CD4-positive, alpha-beta T cell treated with Interleukin-21 for 1 hour (primary cell): ENCODE data around the gene CYP27C1.
"Not testable (repeated sequence)": the region's sequence is repeated elsewhere in the genome, so short reads cannot be mapped to it uniquely, and the experiment has no call there.

Source experiments
- DNase-seq: peaks from one replicate; pipeline ENCODE4 v3.0.0-alpha.2; 2020

CYP27C1 gene

DNA sequence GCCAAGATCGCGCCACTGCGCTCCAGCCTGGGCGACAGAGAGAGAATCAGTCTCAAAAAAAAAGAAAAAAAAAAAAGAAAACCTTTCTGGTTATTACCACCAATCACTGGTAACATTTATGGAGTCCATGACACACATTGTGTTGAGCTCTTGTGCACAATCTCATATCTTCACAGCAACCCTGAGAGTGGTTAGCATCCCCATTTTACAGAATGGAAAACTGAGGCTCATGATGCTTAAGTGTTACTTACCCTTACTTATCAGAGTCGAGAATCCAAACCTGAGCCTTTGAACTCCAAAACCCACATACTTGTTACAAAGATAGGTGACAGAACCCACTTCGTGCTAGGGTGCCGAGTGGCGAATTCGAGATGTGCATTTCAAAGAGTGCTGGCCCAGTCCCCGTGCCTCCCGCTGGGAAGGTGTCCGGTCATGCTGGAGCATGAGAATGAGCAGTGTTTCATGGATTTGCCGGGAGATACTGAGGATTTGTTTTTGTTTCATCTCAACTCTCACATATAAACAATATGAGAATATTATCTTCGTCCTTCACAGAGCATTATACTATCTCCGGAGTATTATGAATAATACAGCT, 50.9 kb downstream of the CYP27C1 start:
- no peak for DNase-seq

GRCh38 chr2:127166231-127166860, 53.8 kb downstream of the CYP27C1 start:
- DNase-seq = no peak

DNA sequence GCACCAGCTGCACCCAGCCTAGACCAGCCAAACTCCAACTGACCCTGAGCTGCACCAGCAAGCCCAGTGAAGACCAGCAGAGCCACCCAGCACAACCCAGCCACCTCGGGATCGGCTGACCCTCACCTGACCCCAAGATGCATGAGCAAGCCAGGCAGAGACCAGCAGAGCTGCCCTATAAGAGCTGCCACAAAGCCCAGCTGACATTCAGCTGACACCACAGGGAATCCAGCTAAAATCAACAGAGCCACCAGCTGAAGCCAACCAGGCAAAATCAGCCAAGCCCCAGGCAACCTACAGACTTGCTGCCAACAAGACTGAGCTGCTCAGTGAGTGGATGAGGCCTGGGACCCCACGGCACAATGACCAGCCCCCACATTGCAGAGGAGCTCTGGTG, 54.6 kb downstream of the CYP27C1 start:
- DNase-seq = no peak

DNA sequence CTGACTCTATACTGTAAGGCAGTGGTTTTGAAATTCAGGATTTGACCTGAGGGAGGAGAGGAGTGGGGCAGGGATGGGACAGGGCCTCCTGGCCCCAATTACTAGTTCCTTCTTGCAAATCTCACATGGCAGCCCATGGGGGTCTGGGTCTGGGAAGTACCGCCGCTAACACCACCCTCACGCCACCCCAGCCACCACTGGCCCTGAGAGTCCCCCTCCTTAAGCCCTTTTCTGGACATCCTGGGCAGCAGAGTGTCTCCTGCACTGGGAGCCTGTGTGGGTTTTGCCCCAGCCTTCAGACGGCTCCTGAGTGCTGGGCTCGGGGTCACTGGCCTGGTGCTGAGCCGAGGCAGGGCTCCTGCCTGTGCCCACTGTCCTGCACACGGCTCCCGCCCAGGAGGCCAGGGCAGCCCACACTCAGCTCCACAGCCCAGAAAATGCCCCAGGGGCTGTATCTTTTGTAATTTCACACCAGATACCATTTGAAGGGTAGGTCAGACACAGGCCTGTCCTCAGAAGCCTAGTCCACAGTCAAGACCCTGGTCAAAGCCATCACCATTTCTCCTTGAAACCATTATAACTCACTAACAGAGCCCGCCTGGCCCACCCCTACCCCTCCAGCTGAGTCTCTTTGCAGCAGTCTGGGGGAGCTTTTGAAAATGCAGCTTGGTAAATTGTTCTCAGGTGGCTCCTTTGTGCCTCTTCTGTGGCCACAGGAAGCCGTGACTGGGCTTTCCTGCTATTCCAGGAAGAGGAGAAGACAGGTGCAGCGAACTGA, 55.1 kb downstream of the CYP27C1 start:
- DNase-seq = no peak

DNA sequence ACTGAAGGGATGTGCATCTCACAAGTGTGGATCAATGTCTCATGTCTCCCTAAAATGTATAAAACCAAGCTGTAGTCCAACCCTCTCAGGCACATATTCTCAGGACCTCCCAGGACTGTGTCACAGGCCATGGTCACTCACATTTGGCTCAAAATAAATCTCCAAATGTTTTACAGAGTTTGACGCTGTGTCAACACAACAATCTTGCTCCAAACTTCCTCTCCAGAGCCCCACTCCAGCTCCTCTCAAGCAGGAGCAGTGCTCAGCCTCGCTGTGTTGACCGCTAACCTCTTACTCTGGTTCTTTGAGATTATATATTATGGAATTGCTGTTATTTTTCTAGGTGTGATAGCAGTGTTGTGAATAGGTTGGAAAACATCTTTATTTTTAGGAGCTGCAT, 56.2 kb downstream of the CYP27C1 start:
- DNase-seq = no peak

DNA sequence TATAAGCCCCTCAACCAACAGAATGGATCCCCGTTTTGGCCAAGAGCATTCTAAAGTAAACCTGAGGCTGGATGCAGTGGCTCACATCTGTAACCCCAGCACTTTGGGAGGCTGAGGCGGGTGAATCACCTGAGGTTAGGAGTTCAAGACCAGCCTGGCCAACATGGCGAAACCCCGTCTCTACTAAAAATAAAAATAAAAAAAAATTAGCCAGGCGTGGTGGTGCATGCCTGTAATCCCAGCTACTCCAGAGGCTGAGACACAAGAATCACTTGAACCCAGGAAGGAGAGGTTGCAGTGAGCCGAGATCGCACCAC, 57.1 kb downstream of the CYP27C1 start:
- DNase-seq = not testable (repeated sequence)

DNA sequence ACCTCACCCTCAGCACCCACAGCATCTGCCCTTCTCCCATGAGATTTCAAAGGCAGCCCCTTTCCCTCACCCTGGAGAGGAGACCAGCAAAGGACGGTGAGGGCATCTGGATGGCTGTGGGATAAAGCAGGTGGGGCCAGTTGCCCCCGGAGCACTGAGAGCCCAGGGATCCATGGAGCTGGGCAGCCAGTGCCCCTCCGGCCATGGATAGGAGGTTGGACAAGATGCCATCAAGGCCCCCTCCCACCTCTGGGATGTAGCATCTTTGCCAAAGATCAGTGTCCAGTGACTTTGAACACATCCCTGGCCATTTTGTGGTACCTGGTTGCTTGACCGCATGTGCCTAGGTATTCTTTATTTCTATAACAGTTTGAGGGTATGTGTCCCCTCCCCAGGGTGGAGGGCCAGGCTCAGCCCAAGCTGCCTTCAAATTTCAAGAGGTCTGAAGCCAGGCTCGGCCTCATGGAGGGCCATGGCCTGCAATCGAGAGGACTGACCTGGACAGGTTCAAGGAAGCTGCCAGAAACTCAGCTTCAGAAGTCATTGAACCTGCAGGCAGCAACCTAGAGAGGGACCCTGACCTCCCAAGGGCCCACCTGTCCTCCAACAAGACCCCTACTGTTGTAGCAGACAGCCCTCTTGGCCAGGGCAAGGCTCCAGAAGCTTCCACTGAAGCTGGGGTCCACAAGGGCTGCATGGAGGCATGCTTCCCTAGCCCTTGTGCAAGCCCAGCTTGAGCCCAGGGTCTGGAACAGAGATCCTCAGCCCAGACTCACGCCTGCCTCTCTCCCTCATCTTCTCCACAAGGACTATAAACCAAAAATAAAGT, 57.6 kb downstream of the CYP27C1 start:
- no peak for DNase-seq

GRCh38 chr2:127161176-127162136, 58.6 kb downstream of the CYP27C1 start:
- DNase-seq = no peak

GRCh38 chr2:127160676-127161075, 59.4 kb downstream of the CYP27C1 start:
- no peak for DNase-seq

DNA sequence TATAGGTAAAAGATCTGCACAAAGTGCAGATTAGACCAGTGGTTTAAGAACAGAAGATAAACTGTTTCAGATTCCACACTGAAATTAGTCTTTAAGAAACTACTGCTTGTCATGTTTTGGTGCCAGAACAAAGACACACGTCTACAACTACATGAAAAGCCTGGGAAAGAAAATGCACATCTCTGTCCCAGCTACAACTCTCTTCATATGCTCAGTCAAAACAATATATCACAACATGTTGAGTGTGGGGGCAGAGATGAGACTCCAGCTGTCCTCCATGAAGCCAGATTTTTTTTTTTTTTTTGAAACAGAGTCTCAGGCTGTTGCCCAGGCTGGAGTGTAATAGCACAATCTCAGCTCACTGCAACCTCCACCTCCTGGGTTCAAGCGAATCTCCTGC, 60.6 kb downstream of the CYP27C1 start:
- DNase-seq = no peak

DNA sequence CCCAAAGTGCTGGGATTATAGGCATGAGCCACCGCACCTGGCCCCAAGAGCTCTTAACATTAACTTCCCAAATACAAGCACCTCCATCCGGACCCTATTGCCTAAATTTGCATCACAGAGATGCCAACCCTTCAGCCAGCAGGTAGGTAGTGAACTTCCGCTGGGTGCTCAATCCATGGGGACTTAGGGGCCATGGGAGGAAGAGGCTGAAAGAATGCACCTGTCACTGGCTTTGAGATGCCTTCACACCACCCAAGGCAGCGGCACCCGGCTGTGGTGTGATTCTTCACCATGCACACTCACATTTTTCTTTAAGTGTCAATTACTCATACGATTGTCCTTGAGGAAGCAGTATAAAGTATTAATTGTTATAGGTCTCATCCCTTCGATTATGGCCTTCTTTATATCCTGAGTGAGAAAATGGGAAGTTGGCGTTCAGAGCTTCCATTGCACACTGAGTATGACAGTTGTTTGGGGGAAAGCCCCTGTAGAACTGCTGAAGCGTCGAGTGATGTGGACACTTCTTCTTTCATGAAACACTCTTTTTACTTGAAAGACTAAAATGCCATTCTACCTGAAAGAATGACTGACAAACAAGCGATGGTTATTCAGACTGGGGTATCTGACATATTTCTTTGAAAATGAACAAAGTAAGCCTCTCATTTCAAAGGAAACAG, 61.3 kb downstream of the CYP27C1 start:
- no peak for DNase-seq

DNA sequence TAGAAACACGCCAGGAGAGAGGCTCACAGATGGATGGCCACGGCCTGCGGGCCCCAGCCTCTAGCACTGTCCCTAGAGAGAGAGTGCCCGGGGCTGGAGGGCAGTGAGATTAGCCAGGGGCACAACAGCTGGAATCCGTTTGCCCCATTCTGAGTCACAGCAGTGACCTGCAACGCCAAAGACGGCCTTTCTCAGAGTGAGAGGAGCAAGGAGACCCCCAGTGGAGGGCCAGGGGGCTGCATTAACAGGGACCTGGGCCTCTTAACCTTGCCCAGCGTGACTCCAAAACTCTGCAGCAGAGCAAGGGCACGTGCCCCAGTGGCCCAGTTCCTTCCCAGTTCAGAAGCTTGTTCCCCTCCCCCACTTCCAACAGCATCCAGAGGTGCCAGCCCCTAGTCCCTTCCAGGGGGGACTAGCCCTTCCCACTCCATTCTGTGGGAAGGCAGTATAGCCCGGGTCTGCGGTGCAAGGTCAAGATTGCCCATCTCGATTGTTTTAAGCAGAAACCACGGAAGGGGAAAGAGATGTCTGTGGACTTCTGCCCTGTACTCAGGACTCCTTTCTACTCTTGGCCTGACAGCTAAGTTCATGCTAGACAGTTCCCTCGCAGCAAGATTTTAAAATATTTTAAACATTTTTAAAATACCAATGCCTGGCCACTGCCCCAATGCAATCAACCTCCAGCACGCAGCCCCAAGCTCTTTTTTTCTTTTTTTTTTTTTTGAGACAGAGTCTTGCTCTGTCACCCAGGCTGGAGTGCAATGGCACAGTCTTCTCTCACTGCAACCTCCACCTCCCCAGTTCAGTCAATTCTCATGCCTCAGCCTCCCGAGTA, 62.2 kb downstream of the CYP27C1 start:
- DNase-seq = no peak

- no peak for DNase-seq
These were observed 63.0 kb downstream of the CYP27C1 start for GRCh38 chr2:127157114-127157513.

- DNase-seq = no peak
These were observed 64.2 kb downstream of the CYP27C1 start for GRCh38 chr2:127155947-127156346.

- no peak for DNase-seq
These were observed 65.0 kb downstream of the CYP27C1 start for GRCh38 chr2:127155028-127155581.

GRCh38 chr2:127154396-127154795, 65.7 kb downstream of the CYP27C1 start:
- DNase-seq = no peak

DNA sequence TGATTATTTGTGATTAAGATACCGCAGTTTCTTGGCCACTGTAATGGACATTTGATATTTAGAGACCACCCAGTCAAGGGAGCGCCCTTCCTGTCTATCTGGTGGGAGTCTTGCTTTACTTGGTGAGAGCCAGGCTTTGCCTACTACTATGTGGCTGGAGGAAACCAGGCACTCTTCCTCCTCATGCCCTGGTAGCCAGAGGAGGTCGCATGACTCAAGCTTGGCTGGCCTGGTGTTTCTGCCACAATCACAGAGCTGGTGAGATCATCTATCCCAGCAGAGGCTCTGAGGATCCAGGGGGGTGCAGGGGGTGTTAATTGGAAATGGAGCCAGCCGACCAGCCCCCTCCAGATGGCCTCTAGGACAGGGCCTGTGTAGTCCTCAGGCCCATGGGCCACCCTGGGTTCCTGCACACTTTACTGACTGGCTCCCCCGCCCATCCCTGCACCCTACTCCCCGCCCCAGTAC, 66.4 kb downstream of the CYP27C1 start:
- no peak for DNase-seq

DNA sequence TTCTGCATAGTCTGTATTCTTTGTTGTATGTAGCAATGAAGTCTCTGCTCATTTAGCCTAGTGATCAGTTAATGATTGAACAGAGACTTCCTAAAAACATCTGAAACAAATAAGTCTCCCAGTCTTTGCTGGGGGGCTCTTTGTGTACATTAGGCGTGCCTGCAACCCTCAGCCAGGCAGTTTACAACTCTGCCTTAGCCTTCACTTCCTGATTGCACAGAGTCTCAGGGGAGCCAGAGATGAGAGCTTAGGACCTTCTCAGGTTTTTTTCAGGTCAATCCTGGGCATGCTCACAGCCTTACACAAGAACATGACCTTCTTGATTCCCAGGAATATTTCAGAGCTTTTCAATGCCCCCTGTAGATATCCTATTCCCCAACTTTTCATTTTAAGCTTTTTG, 69.1 kb downstream of the CYP27C1 start:
- no peak for DNase-seq

DNA sequence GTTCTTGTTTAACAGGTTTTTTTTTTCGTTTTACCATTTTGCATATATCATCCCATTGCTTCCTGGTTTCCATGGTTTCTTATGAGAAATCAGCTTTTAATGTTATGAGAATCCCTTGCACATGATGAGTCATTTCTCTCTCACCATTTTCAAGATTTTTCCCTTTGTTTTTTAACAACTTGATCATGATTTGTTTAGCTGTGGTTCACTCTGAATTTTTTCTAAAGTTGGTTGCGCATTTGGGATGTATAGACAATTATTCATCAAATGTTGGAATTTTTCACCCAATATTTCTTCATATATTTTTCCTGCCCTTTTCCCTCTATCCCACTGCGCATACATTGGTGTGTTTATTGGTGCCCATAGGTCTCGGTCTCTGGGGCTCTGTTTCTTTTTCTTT, 70.7 kb downstream of the CYP27C1 start:
- DNase-seq = no peak

- no peak for DNase-seq
These were observed 73.1 kb downstream of the CYP27C1 start for GRCh38 chr2:127146820-127147502.
